Measurements from ENCODE around the gene NOSTRIN. TPM values are rescaled to one million over a fixed set of nuclear protein-coding genes. Genes with fewer than 3 reads are reported as not detected.
A peak's percentile ranks its signal among the peaks of the same experiment; 100 is the strongest.
"Not testable (repeated sequence)": the region's sequence is repeated elsewhere in the genome, so short reads cannot be mapped to it uniquely, and the experiment has no call there.

NOSTRIN gene
- total RNA-seq, 1 experiment from 2014 or later: not detected

GRCh38 chr2:168819050-168819715 lies 16.7 kb downstream of the NOSTRIN start:
- DNase-seq (ENCODE audit: low read depth): no peak

GRCh38 chr2:168819829-168820489 lies 17.5 kb downstream of the NOSTRIN start:
- DNase-seq (ENCODE audit: low read depth): no peak

GRCh38 chr2:168821577-168821976 lies 19.1 kb downstream of the NOSTRIN start:
- no peak for DNase-seq (ENCODE audit: low read depth)

- no peak for DNase-seq (ENCODE audit: low read depth)
These were observed 19.6 kb downstream of the NOSTRIN start for GRCh38 chr2:168821992-168822391.

GRCh38 chr2:168825126-168825525 lies 22.7 kb downstream of the NOSTRIN start:
- no peak for DNase-seq (ENCODE audit: low read depth)

GRCh38 chr2:168830958-168831357 lies 28.5 kb downstream of the NOSTRIN start:
- DNase-seq (ENCODE audit: low read depth): no peak

- no peak for DNase-seq (ENCODE audit: low read depth)
These were observed 29.2 kb downstream of the NOSTRIN start for GRCh38 chr2:168831662-168832061.

- no peak for DNase-seq (ENCODE audit: low read depth)
These were observed 33.5 kb downstream of the NOSTRIN start for GRCh38 chr2:168835969-168836368.

- no peak for DNase-seq (ENCODE audit: low read depth)
These were observed 39.0 kb downstream of the NOSTRIN start for GRCh38 chr2:168841445-168841844.

- DNase-seq (ENCODE audit: low read depth): no peak
These were observed 40.8 kb downstream of the NOSTRIN start for GRCh38 chr2:168843253-168843652.

GRCh38 chr2:168848225-168848624 lies 45.8 kb downstream of the NOSTRIN start:
- no peak for DNase-seq (ENCODE audit: low read depth)

GRCh38 chr2:168849610-168850009 lies 47.2 kb downstream of the NOSTRIN start:
- peak; percentile 50 for DNase-seq (ENCODE audit: low read depth)

GRCh38 chr2:168850846-168851245 lies 48.4 kb downstream of the NOSTRIN start:
- no peak for DNase-seq (ENCODE audit: low read depth)

- DNase-seq (ENCODE audit: low read depth): peak; percentile 91
These were observed 49.4 kb downstream of the NOSTRIN start for GRCh38 chr2:168851674-168852320.

- no peak for DNase-seq (ENCODE audit: low read depth)
These were observed 50.0 kb downstream of the NOSTRIN start for GRCh38 chr2:168852481-168852880.

- DNase-seq (ENCODE audit: low read depth): no peak
These were observed 51.0 kb downstream of the NOSTRIN start for GRCh38 chr2:168853471-168853870.

GRCh38 chr2:168854651-168855050 lies 52.2 kb downstream of the NOSTRIN start:
- no peak for DNase-seq (ENCODE audit: low read depth)

- no peak for DNase-seq (ENCODE audit: low read depth)
These were observed 53.2 kb downstream of the NOSTRIN start for GRCh38 chr2:168855601-168856000.

- no peak for DNase-seq (ENCODE audit: low read depth)
These were observed 55.7 kb downstream of the NOSTRIN start for GRCh38 chr2:168858146-168858545.

- not testable (repeated sequence) for DNase-seq (ENCODE audit: low read depth)
These were observed 64.7 kb downstream of the NOSTRIN start for GRCh38 chr2:168867164-168867563.

- not testable (repeated sequence) for DNase-seq (ENCODE audit: low read depth)
These were observed 67.9 kb downstream of the NOSTRIN start for GRCh38 chr2:168870369-168870768.

GRCh38 chr2:168870824-168871223 lies 68.4 kb downstream of the NOSTRIN start:
- not testable (repeated sequence) for DNase-seq (ENCODE audit: low read depth)
